ENCODE data around the gene DIPK1B. TPM values are rescaled to one million over a fixed set of nuclear protein-coding genes. Genes with fewer than 3 reads are reported as not detected.
"Not testable (repeated sequence)": the region's sequence is repeated elsewhere in the genome, so short reads cannot be mapped to it uniquely, and the experiment has no call there.

DIPK1B gene
- total RNA-seq, 1 experiment from 2014 or later, result 12.5 TPM

- in situ Hi-C loops (cut with HindIII; ENCODE audit: low pct_unique_long_range_greater_than_20kb, low sequenced_read_pairs); DNase-seq (ENCODE audit: low read depth): not testable (repeated sequence)
These were observed 43.1 kb downstream of the DIPK1B start for GRCh38 chr9:136755302-136756133.

GRCh38 chr9:136756134-136756438 is 43.7 kb downstream of the DIPK1B start:
- DNase-seq (ENCODE audit: low read depth), result no peak
- in situ Hi-C loops (cut with HindIII; ENCODE audit: low pct_unique_long_range_greater_than_20kb, low sequenced_read_pairs), result no loop called here

GRCh38 chr9:136756836-136757235 is 44.5 kb downstream of the DIPK1B start:
- in situ Hi-C loops (cut with HindIII; ENCODE audit: low pct_unique_long_range_greater_than_20kb, low sequenced_read_pairs), result no loop called here
- DNase-seq (ENCODE audit: low read depth), result no peak

- in situ Hi-C loops (cut with HindIII; ENCODE audit: low pct_unique_long_range_greater_than_20kb, low sequenced_read_pairs), result no loop called here
These were observed 45.0 kb downstream of the DIPK1B start for GRCh38 chr9:136757328-136757727.

GRCh38 chr9:136757751-136758140 is 45.4 kb downstream of the DIPK1B start:
- in situ Hi-C loops (cut with HindIII; ENCODE audit: low pct_unique_long_range_greater_than_20kb, low sequenced_read_pairs), result no loop called here
- no peak for DNase-seq (ENCODE audit: low read depth)

More at GRCh38 chr9:136757328-136757727, 45.0 kb downstream of the DIPK1B start:
- no peak for DNase-seq (ENCODE audit: low read depth)

GRCh38 chr9:136759001-136759400 is 46.6 kb downstream of the DIPK1B start:
- no peak for DNase-seq (ENCODE audit: low read depth)
- in situ Hi-C loops (cut with HindIII; ENCODE audit: low pct_unique_long_range_greater_than_20kb, low sequenced_read_pairs), result no loop called here

- in situ Hi-C loops (cut with HindIII; ENCODE audit: low pct_unique_long_range_greater_than_20kb, low sequenced_read_pairs), result no loop called here
- DNase-seq (ENCODE audit: low read depth), result no peak
These were observed 47.3 kb downstream of the DIPK1B start for GRCh38 chr9:136759436-136760325.

GRCh38 chr9:136760424-136760823 is 48.1 kb downstream of the DIPK1B start:
- in situ Hi-C loops (cut with HindIII; ENCODE audit: low pct_unique_long_range_greater_than_20kb, low sequenced_read_pairs), result no loop called here
- DNase-seq (ENCODE audit: low read depth), result no peak

GRCh38 chr9:136760834-136761544 is 48.6 kb downstream of the DIPK1B start:
- in situ Hi-C loops (cut with HindIII; ENCODE audit: low pct_unique_long_range_greater_than_20kb, low sequenced_read_pairs), result not testable (repeated sequence)
- peak; percentile 42 for DNase-seq (ENCODE audit: low read depth)

- DNase-seq (ENCODE audit: low read depth), result no peak
- in situ Hi-C loops (cut with HindIII; ENCODE audit: low pct_unique_long_range_greater_than_20kb, low sequenced_read_pairs), result no loop called here
These were observed 49.2 kb downstream of the DIPK1B start for GRCh38 chr9:136761545-136761981.

GRCh38 chr9:136762221-136762691 is 49.9 kb downstream of the DIPK1B start:
- no peak for DNase-seq (ENCODE audit: low read depth)
- in situ Hi-C loops (cut with HindIII; ENCODE audit: low pct_unique_long_range_greater_than_20kb, low sequenced_read_pairs), result no loop called here

GRCh38 chr9:136762915-136763648 is 50.7 kb downstream of the DIPK1B start:
- in situ Hi-C loops (cut with HindIII; ENCODE audit: low pct_unique_long_range_greater_than_20kb, low sequenced_read_pairs), result no loop called here
- no peak for DNase-seq (ENCODE audit: low read depth)

- DNase-seq (ENCODE audit: low read depth), result no peak
- in situ Hi-C loops (cut with HindIII; ENCODE audit: low pct_unique_long_range_greater_than_20kb, low sequenced_read_pairs), result no loop called here
These were observed 51.3 kb downstream of the DIPK1B start for GRCh38 chr9:136763649-136764035.

GRCh38 chr9:136764301-136764891 is 52.0 kb downstream of the DIPK1B start, which contains the start of gene LCN15:
LCN15 (minus strand) TSS chr9:136764518; CDS start chr9:136764488, 30 bp downstream.
- in situ Hi-C loops (cut with HindIII; ENCODE audit: low pct_unique_long_range_greater_than_20kb, low sequenced_read_pairs), result no loop called here
- no peak for DNase-seq (ENCODE audit: low read depth)

- in situ Hi-C loops (cut with HindIII; ENCODE audit: low pct_unique_long_range_greater_than_20kb, low sequenced_read_pairs), result no loop called here
- no peak for DNase-seq (ENCODE audit: low read depth)
These were observed 52.7 kb downstream of the DIPK1B start for GRCh38 chr9:136765041-136765440.

- DNase-seq (ENCODE audit: low read depth), result not testable (repeated sequence)
These were observed 53.5 kb downstream of the DIPK1B start for GRCh38 chr9:136765745-136766409.

More at GRCh38 chr9:136765745-136766409, 53.5 kb downstream of the DIPK1B start:
- in situ Hi-C loops (cut with HindIII; ENCODE audit: low pct_unique_long_range_greater_than_20kb, low sequenced_read_pairs), result not testable (repeated sequence)

Data from Caki2 (cell line).